GM23338 (cell line): ENCODE measurements around the gene PARP1. TPM values are rescaled to one million over a fixed set of nuclear protein-coding genes. Genes with fewer than 3 reads are reported as not detected.

ENCODE experiments used
- ATAC-seq: fragments of 200-7000 bp; cut with Tn5 transposase; 3 replicates; pipeline ENCODE4 v1.9.1; 2020
- DNase-seq: peaks from one replicate; pipeline ENCODE4 v3.0.0-alpha.2; 2015; ENCODE audit warnings: low spot score
- H2AFZ ChIP-seq: fragments of 200-600 bp; sonication (generic); 2 replicates; pipeline ENCODE4 v1.8.0; 2016; ENCODE audit warnings: antibody characterized with exemption, mild to moderate bottlenecking, moderate library complexity
- H3F3A ChIP-seq: fragments of 200-600 bp; sonication (generic); replicated peaks from 2 replicates; pipeline ENCODE4 v1.8.0; 2017; ENCODE audit warnings: antibody characterized with exemption, mixed run types, low read depth
- H3K27ac ChIP-seq: fragments of 200-600 bp; sonication (generic); 2 replicates; pipeline ENCODE4 v1.6.1; 2016; ENCODE audit warnings: low read depth
- H3K27me3 ChIP-seq: fragments of 200-600 bp; sonication (generic); 2 replicates; pipeline ENCODE4 v1.8.0; 2016; ENCODE audit warnings: mild to moderate bottlenecking, mixed run types, moderate library complexity; ENCODE audit not compliant: insufficient read depth
- H3K36me3 ChIP-seq: fragments of 200-600 bp; sonication (generic); 2 replicates; pipeline ENCODE4 v1.8.0; 2016; ENCODE audit warnings: mild to moderate bottlenecking; ENCODE audit not compliant: insufficient read depth
- H3K4me1 ChIP-seq: fragments of 200-600 bp; sonication (generic); 2 replicates; pipeline ENCODE4 v1.8.0; 2016; ENCODE audit warnings: mild to moderate bottlenecking, moderate library complexity; ENCODE audit not compliant: insufficient read depth
- H3K4me2 ChIP-seq: fragments of 200-600 bp; sonication (generic); 2 replicates; pipeline ENCODE4 v1.7.1; 2017; ENCODE audit warnings: mixed run types
- H3K4me3 ChIP-seq: fragments of 200-600 bp; sonication (generic); 2 replicates; pipeline ENCODE4 v1.6.1; 2016; ENCODE audit warnings: mixed run types
- H3K79me2 ChIP-seq: fragments of 200-600 bp; sonication (generic); replicated peaks from 2 replicates; pipeline ENCODE4 v1.8.0; 2017; ENCODE audit warnings: mild to moderate bottlenecking; ENCODE audit not compliant: insufficient read depth
- H3K9me2 ChIP-seq: fragments of 200-600 bp; sonication (generic); 2 replicates; pipeline ENCODE4 v1.8.0; 2017; ENCODE audit not compliant: insufficient read depth
- H4K20me1 ChIP-seq: fragments of 200-600 bp; sonication (generic); replicated peaks from 2 replicates; pipeline ENCODE4 v1.8.0; 2017; ENCODE audit warnings: mild to moderate bottlenecking; ENCODE audit not compliant: insufficient read depth
- H3K27ac Mint-ChIP-seq: 2 replicates; pipeline ENCODE4 v1.8.0; 2020; ENCODE audit warnings: inconsistent platforms, mild to moderate bottlenecking, moderate library complexity, mixed read lengths
- H3K27me3 Mint-ChIP-seq: 3 replicates; pipeline ENCODE4 v1.8.0; 2022; ENCODE audit warnings: low read depth, mild to moderate bottlenecking, moderate library complexity, mixed read lengths, inconsistent platforms; ENCODE audit not compliant: insufficient read depth, poor library complexity
- H3K36me3 Mint-ChIP-seq: 3 replicates; pipeline ENCODE4 v1.8.0; 2021; ENCODE audit warnings: low read depth, mild to moderate bottlenecking, inconsistent platforms, moderate library complexity, mixed read lengths
- H3K4me1 Mint-ChIP-seq: 3 replicates; pipeline ENCODE4 v1.8.0; 2020; ENCODE audit warnings: mild to moderate bottlenecking, inconsistent platforms, mixed read lengths
- H3K4me3 Mint-ChIP-seq: 3 replicates; pipeline ENCODE4 v1.8.0; 2021; ENCODE audit warnings: moderate library complexity, mild to moderate bottlenecking, inconsistent platforms, mixed read lengths
- H3K9me3 Mint-ChIP-seq: 3 replicates; pipeline ENCODE4 v1.8.0; 2020; ENCODE audit warnings: moderate library complexity, mild to moderate bottlenecking, inconsistent platforms, mixed read lengths
- EZH2 ChIP-seq: fragments of 200-600 bp; sonication (generic); IDR thresholded peaks from one replicate; pipeline ENCODE4 v1.8.0; 2017; ENCODE audit warnings: antibody characterized with exemption, mild to moderate bottlenecking, low read depth; ENCODE audit not compliant: unreplicated experiment
- EZH2phosphoT487 ChIP-seq: fragments of 200-600 bp; sonication (generic); IDR thresholded peaks from one replicate; pipeline ENCODE4 v1.8.1; 2018; ENCODE audit warnings: antibody characterized with exemption; ENCODE audit not compliant: unreplicated experiment
- NANOG ChIP-seq: IDR thresholded peaks from 2 replicates; pipeline ENCODE4 v1.6.1; 2016; ENCODE audit warnings: antibody characterized with exemption, borderline replicate concordance
- STAT1 ChIP-seq: IDR thresholded peaks from one replicate; pipeline ENCODE4 v1.6.1; 2016; ENCODE audit warnings: antibody characterized with exemption; ENCODE audit not compliant: unreplicated experiment
- ZNF331 ChIP-seq: fragments of 250-450 bp; sonication (Bioruptor Pico); IDR thresholded peaks from 2 replicates; pipeline ENCODE4 v1.5.0; 2020; ENCODE audit warnings: low read depth, mild to moderate bottlenecking, moderate library complexity
- polyA plus RNA-seq: library from polyadenylated mRNA; unstranded; fragments of >200 nt; fragmentation: Nextera tagmentation; extraction: Ambion mirVana; gene quantifications from 2 replicates; pipeline ENCODE4 v1.2.1, GENCODE V29; 2016
- total RNA-seq: library from RNA; depleted of rRNA; stranded (reverse); fragments of >200 nt; shearing (Covaris generic); gene quantifications from 2 replicates; pipeline ENCODE4 v1.2.3, GENCODE V29; 2014
- TF ChIP-seq, protein P1 (sequence below), 2 experiments: fragments of 200-600 bp in 1 of 2; sonication (generic) in 1 of 2; conservative IDR thresholded peaks; 2 replicates each; pipeline versions ENCODE4 v1.5.1 to v1.6.1; 2016 to 2017; ENCODE audit warnings: antibody characterized with exemption in 2 of 2, low read depth in 2 of 2, mild to moderate bottlenecking in 2 of 2, moderate library complexity in 1 of 2
- TF ChIP-seq, protein P2 (sequence below): IDR thresholded peaks from 2 replicates; pipeline ENCODE4 v1.6.1; 2016; ENCODE audit warnings: antibody characterized with exemption

Gene PARP1
- total and polyA plus RNA-seq, 2 experiments from 2014 or later, result 877 to 1,082 TPM

GRCh38 chr1:226404904-226405222 lies 3.0 kb downstream of the PARP1 start (continued):
- TF ChIP-seq, protein P1, sequence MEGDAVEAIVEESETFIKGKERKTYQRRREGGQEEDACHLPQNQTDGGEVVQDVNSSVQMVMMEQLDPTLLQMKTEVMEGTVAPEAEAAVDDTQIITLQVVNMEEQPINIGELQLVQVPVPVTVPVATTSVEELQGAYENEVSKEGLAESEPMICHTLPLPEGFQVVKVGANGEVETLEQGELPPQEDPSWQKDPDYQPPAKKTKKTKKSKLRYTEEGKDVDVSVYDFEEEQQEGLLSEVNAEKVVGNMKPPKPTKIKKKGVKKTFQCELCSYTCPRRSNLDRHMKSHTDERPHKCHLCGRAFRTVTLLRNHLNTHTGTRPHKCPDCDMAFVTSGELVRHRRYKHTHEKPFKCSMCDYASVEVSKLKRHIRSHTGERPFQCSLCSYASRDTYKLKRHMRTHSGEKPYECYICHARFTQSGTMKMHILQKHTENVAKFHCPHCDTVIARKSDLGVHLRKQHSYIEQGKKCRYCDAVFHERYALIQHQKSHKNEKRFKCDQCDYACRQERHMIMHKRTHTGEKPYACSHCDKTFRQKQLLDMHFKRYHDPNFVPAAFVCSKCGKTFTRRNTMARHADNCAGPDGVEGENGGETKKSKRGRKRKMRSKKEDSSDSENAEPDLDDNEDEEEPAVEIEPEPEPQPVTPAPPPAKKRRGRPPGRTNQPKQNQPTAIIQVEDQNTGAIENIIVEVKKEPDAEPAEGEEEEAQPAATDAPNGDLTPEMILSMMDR (conservative IDR thresholded peaks at IDR 0.05; ENCODE audit: low read depth in 2 of 2), result no peak
- TF ChIP-seq ZNF331 (CRISPR knock-in tag) (no peak), STAT1 (no peak)
- TF ChIP-seq, protein P2, sequence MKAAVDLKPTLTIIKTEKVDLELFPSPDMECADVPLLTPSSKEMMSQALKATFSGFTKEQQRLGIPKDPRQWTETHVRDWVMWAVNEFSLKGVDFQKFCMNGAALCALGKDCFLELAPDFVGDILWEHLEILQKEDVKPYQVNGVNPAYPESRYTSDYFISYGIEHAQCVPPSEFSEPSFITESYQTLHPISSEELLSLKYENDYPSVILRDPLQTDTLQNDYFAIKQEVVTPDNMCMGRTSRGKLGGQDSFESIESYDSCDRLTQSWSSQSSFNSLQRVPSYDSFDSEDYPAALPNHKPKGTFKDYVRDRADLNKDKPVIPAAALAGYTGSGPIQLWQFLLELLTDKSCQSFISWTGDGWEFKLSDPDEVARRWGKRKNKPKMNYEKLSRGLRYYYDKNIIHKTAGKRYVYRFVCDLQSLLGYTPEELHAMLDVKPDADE, result no peak

GRCh38 chr1:226404063-226404903 lies 3.6 kb downstream of the PARP1 start:
- Histone ChIP-seq H3K79me2 (peaks cover 79% of the 10 kb centered on the region), H2AFZ (no peak overlapping the region), H3K9me2 (no peaks in the 10 kb centered on the region), H3F3A (peaks cover 8% of the 10 kb centered on the region; the same call in 1 of the 2 replicates), H3K4me1 (peaks cover 41% of the 10 kb centered on the region), H3K36me3 (peaks cover 17% of the 10 kb centered on the region), H3K4me2 (peak overlapping the region; percentile 66), H3K27ac (peak overlapping the region; percentile 74), H3K4me3 (peak overlapping the region; percentile 96), H4K20me1 (peaks cover 27% of the 10 kb centered on the region), H3K27me3 (no peaks in the 10 kb centered on the region)
- peaks cover 44% of the 10 kb centered on the region for H3K36me3 Mint-ChIP-seq
- H3K27me3 Mint-ChIP-seq, result peaks cover 10% of the 10 kb centered on the region
- no peak for ATAC-seq
- no peak for TF ChIP-seq EZH2
- no peak for DNase-seq
- H3K27ac Mint-ChIP-seq, result peak overlapping the region; percentile 97
- H3K4me1 Mint-ChIP-seq, result peaks cover 56% of the 10 kb centered on the region
- peaks cover 2% of the 10 kb centered on the region; the same call in 2 of the 3 replicates for H3K9me3 Mint-ChIP-seq
- H3K4me3 Mint-ChIP-seq, result peak overlapping the region; percentile 97

DNA sequence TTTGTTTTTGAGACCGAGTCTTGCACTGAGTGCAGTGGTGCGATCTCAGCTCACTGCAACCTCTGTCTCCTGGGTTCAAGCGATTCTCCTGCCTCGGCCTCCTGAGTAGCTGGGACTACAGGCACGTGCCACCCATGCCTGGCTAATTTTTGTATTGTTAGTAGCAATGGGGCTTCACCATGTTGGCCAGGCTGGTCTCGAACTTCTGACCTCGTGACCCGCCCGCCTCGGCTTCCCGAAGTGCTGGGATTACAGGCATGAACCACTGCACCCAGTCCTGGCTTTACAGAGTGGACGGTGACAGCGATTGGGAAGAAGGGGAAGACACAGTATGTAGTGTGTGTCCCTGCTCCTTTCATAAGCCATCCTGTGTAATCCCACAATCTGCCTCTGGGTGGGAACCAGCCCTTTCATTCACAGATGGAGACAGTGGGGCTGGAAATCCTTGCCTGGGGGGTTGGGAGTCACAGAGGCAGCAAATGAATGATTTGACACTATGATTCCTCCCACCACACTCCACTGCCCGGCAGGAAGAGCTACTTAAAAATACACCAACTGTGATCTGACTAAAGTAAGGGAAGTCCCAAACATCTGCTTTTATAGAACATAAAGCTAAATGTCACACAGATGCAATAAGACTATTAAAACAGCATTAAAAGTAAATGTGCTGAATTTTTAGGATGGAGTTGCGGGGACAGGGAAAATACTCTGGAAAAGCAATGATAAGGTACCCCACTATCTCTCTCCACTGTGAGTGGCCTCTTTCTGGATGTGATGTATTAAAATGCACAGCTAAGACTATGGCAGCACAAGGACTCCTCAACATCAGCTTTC lies 4.5 kb downstream of the PARP1 start:
- H3F3A ChIP-seq, result peaks cover 8% of the 10 kb centered on the region; the same call in 1 of the 2 replicates
- H3K36me3 ChIP-seq, result peaks cover 21% of the 10 kb centered on the region
- peaks cover 52% of the 10 kb centered on the region for H3K36me3 Mint-ChIP-seq
- peak; percentile 43 for DNase-seq
- H3K27me3 ChIP-seq, result no peaks in the 10 kb centered on the region
- peak; percentile 8; the same call in 2 of the 3 replicates for ATAC-seq
- H3K4me3 Mint-ChIP-seq, result peak overlapping the region; percentile 97
- peaks cover 56% of the 10 kb centered on the region for H3K4me1 Mint-ChIP-seq
- peaks cover 33% of the 10 kb centered on the region for H4K20me1 ChIP-seq
- peak overlapping the region; percentile 96 for H3K4me3 ChIP-seq
- H3K9me3 Mint-ChIP-seq, result peaks cover 2% of the 10 kb centered on the region; the same call in 2 of the 3 replicates
- peak overlapping the region; percentile 97 for H3K27ac Mint-ChIP-seq
- peaks cover 38% of the 10 kb centered on the region for H3K4me1 ChIP-seq
- H3K4me2 ChIP-seq, result peak overlapping the region; percentile 66
- H2AFZ ChIP-seq, result no peak overlapping the region
- H3K79me2 ChIP-seq, result peaks cover 87% of the 10 kb centered on the region
- TF ChIP-seq EZH2phosphoT487 (no peak), NANOG (no peak)
- TF ChIP-seq, protein P1 (conservative IDR thresholded peaks at IDR 0.05; ENCODE audit: low read depth in 2 of 2), result peak; percentile 38 to 40
- peaks cover 9% of the 10 kb centered on the region for H3K27me3 Mint-ChIP-seq
- peak overlapping the region; percentile 74 for H3K27ac ChIP-seq
- no peaks in the 10 kb centered on the region for H3K9me2 ChIP-seq
